ENCODE data around the gene USP5. TPM values are rescaled to one million over a fixed set of nuclear protein-coding genes. Genes with fewer than 3 reads are reported as not detected.

USP5 gene
- total and polyA plus RNA-seq, 11 donors: 23.4 to 96.8 (median 60.6) TPM

- Histone ChIP-seq H3K4me3 (peak overlapping the region in 10 of 12 donors; percentile 49 to 93 (median 77)), H3K9me3 (no peaks in the 10 kb centered on the region), H3K4me1 (peaks cover 15 to 60% (median 47%) of the 10 kb centered on the region in 12 donors), H3K27me3 (no peaks in the 10 kb centered on the region), H3K36me3 (peaks cover 0 to 39% (median 26%) of the 10 kb centered on the region in 9 donors), H3K27ac (peak overlapping the region in 8 of 12 donors; percentile 16 to 91 (median 84))
- intact Hi-C loops (cut with DNase I): loop anchor here in 3 of 10 donors (5.0 to 10.0 kb wide), 4 partner anchors 56 to 96 kb away; partner anchors contain the start of gene ATN1 (in 1 of the 3)
- DNase-seq (peak in 1 of 5 donors; percentile 35), ATAC-seq (no peak)
- WGBS, 4 donors: 62 to 91% (median 77%) methylated on average over 11 to 12 of the region's 12 CpGs
- TF ChIP-seq POLR2A (IDR thresholded peaks at IDR 0.05): no peak
- TF ChIP-seq CTCF (IDR thresholded peaks at IDR 0.05): no peak
Observed at GRCh38 chr12:6871052-6871957, 19.4 kb downstream of the USP5 start.

GRCh38 chr12:6872073-6873048, 20.4 kb downstream of the USP5 start:
- intact Hi-C loops (cut with DNase I): loop anchor here in 5 of 10 donors (1.0 to 10.0 kb wide), 7 partner anchors 18 to 95 kb away; partner anchors contain the start of gene ATN1 (in 1 of the 5)

More at GRCh38 chr12:6872073-6873048, 20.4 kb downstream of the USP5 start:
- Histone ChIP-seq H3K27ac (peak overlapping the region in 11 of 12 donors; percentile 78 to 91 (median 84)), H3K36me3 (peaks cover 0 to 41% (median 26%) of the 10 kb centered on the region in 9 donors), H3K4me3 (peak overlapping the region; percentile 49 to 93 (median 74)), H3K9me3 (no peaks in the 10 kb centered on the region), H3K4me1 (peaks cover 15 to 53% (median 40%) of the 10 kb centered on the region in 12 donors), H3K27me3 (no peaks in the 10 kb centered on the region)
- ATAC-seq: peak; percentile 48 to 82 (median 67)
- WGBS, 4 donors: 0 to 2% (median 1%) methylated on average over 11 to 40 of the region's 40 CpGs
- TF ChIP-seq POLR2A (IDR thresholded peaks at IDR 0.05): no peak
- peak; percentile 91 to 100 (median 97) for TF ChIP-seq CTCF (IDR thresholded peaks at IDR 0.05)
- DNase-seq: peak; percentile 83 to 93 (median 88)

Data from heart left ventricle (tissue), 16 donors.